WERI-Rb-1 (cell line): ENCODE data around the gene ICOS.

Source experiments
- DNase-seq: peaks from one replicate; pipeline ENCODE4 v3.0.0-alpha.2; 2020
- H3K27ac ChIP-seq: fragments of 250-450 bp; sonication (Bioruptor Pico); 2 replicates; pipeline ENCODE4 v1.5.1; 2020; ENCODE audit warnings: mild to moderate bottlenecking, moderate library complexity
- H3K27me3 ChIP-seq: fragments of 250-450 bp; sonication (Bioruptor Pico); 2 replicates; pipeline ENCODE4 v1.5.1; 2021; ENCODE audit warnings: mild to moderate bottlenecking, low read depth, moderate library complexity; ENCODE audit not compliant: insufficient read depth, severe bottlenecking
- H3K36me3 ChIP-seq: fragments of 250-450 bp; sonication (Bioruptor Pico); 2 replicates; pipeline ENCODE4 v1.5.1; 2020; ENCODE audit warnings: mild to moderate bottlenecking, moderate library complexity
- H3K4me3 ChIP-seq: 2 replicates; pipeline ENCODE4 v1.5.1; 2011; ENCODE audit warnings: low read depth, mild to moderate bottlenecking, control low read depth, low read length
- H3K9me3 ChIP-seq: fragments of 250-450 bp; sonication (Bioruptor Pico); 2 replicates; pipeline ENCODE4 v1.5.1; 2021; ENCODE audit warnings: mild to moderate bottlenecking, moderate library complexity; ENCODE audit not compliant: severe bottlenecking
- TF ChIP-seq, protein P1 (sequence below): IDR thresholded peaks from 2 replicates; pipeline ENCODE4 v1.5.1; 2011; ENCODE audit warnings: low read depth, mild to moderate bottlenecking, control low read depth, inconsistent platforms, low read length

Gene ICOS, protein sequence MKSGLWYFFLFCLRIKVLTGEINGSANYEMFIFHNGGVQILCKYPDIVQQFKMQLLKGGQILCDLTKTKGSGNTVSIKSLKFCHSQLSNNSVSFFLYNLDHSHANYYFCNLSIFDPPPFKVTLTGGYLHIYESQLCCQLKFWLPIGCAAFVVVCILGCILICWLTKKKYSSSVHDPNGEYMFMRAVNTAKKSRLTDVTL

DNA sequence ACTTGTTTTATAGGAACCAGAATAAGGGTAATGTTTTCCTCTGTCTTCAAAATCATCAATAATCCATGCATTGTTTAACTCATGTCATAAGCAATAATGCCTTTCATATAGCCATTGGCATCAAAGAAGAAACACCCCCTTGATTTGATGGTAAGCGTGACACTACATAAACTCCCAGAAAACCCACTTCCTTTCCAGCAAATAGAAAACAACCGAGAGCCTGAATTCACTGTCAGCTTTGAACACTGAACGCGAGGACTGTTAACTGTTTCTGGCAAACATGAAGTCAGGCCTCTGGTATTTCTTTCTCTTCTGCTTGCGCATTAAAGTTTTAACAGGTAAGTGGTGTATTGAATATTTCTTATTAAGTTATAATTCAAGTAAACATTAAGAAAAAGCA lies at the start of gene ICOS:
TSS of gene ICOS (plus strand) at position 229 of the 400 bp plus-strand sequence. CDS start at position 281, 52 bp downstream.
- no peak for DNase-seq
- Histone ChIP-seq H3K27me3 (no peaks in the 10 kb centered on the region), H3K4me3 (no peak within 1 kb of the TSS), H3K36me3 (no peaks in the 10 kb centered on the region), H3K27ac (no peak within 1 kb of the TSS), H3K9me3 (no peaks in the 10 kb centered on the region)
- TF ChIP-seq, protein P1, sequence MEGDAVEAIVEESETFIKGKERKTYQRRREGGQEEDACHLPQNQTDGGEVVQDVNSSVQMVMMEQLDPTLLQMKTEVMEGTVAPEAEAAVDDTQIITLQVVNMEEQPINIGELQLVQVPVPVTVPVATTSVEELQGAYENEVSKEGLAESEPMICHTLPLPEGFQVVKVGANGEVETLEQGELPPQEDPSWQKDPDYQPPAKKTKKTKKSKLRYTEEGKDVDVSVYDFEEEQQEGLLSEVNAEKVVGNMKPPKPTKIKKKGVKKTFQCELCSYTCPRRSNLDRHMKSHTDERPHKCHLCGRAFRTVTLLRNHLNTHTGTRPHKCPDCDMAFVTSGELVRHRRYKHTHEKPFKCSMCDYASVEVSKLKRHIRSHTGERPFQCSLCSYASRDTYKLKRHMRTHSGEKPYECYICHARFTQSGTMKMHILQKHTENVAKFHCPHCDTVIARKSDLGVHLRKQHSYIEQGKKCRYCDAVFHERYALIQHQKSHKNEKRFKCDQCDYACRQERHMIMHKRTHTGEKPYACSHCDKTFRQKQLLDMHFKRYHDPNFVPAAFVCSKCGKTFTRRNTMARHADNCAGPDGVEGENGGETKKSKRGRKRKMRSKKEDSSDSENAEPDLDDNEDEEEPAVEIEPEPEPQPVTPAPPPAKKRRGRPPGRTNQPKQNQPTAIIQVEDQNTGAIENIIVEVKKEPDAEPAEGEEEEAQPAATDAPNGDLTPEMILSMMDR = no peak

DNA sequence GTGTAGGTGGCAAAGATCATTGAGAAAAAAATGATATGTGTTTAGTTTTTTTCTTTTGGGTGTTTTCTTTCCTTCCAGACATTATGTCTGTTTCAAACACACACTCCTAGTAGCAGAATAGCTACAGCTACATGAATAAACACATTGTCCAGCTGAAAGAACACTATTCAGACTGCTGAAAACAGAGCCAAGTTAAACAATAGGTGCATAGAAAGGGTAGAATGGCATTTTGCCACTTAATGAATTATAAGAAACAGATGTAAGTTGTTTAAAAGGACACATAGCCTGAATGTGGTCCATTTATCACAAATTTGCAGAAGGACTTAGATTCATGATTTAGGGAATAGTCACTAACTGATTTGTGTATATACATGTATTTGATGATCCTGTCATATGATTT lies 48.9 kb upstream of the ICOS start:
- H3K27ac ChIP-seq = no peak overlapping the region
- H3K27me3 ChIP-seq = no peaks in the 10 kb centered on the region
- H3K9me3 ChIP-seq = no peaks in the 10 kb centered on the region
- TF ChIP-seq, protein P1 = no peak
- no peak for DNase-seq
- no peaks in the 10 kb centered on the region for H3K36me3 ChIP-seq
- H3K4me3 ChIP-seq = no peak overlapping the region

DNA sequence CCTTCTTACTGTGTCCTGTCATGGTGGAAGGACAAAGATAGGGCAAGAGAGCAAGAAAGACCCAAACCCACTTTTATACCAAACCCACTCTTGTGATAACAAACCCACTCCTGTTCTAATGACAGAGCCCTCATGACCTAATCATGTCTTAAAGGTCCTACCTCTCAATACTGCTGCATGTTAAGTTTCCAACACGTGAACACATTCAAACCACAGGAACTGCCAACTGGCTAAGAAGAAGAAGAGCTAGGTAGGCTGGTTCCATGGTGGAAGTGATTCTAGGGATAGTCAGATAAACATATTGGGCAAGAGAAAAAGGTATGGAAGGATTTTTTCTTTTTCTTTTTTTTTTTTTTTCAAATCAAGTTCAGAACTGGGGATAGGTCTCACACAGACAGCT lies 47.0 kb upstream of the ICOS start:
- Histone ChIP-seq H3K27ac (no peak overlapping the region), H3K36me3 (no peaks in the 10 kb centered on the region), H3K4me3 (no peak overlapping the region), H3K9me3 (no peaks in the 10 kb centered on the region), H3K27me3 (no peaks in the 10 kb centered on the region)
- TF ChIP-seq, protein P1 = no peak
- no peak for DNase-seq

DNA sequence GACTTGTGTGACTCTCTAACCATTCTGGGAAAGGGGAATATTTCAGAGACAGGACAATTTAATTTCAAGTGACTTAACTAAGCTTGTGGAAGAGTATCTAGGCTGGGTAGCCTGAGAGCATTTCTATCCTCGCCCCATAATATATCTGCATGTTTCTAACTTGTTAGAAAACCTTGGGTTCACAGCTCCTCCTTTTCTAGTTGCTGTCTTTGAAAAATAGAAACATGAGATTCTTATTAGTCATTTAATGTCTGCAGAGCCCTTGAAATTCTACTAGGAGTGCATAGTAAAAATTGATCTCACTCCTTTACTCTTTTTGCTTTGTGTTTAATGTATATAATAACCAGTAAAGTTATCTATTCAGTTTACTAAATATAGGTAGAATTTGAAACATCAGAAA lies 46.6 kb upstream of the ICOS start:
- Histone ChIP-seq H3K9me3 (no peaks in the 10 kb centered on the region), H3K4me3 (no peak overlapping the region), H3K27ac (no peak overlapping the region), H3K36me3 (no peaks in the 10 kb centered on the region), H3K27me3 (no peaks in the 10 kb centered on the region)
- TF ChIP-seq, protein P1 = no peak
- DNase-seq = no peak

- H3K27ac ChIP-seq = no peak overlapping the region
- H3K27me3 ChIP-seq = no peaks in the 10 kb centered on the region
- no peak for DNase-seq
- TF ChIP-seq, protein P1 = no peak
- no peaks in the 10 kb centered on the region for H3K36me3 ChIP-seq
- H3K4me3 ChIP-seq = no peak overlapping the region
- H3K9me3 ChIP-seq = no peaks in the 10 kb centered on the region
These were observed 45.8 kb upstream of the ICOS start for GRCh38 chr2:203890733-203891132.

GRCh38 chr2:203891474-203891873 lies 45.1 kb upstream of the ICOS start:
- H3K27ac ChIP-seq = no peak overlapping the region
- H3K27me3 ChIP-seq = no peaks in the 10 kb centered on the region
- TF ChIP-seq, protein P1 = no peak
- no peaks in the 10 kb centered on the region for H3K36me3 ChIP-seq
- no peak for DNase-seq
- H3K9me3 ChIP-seq = no peaks in the 10 kb centered on the region
- H3K4me3 ChIP-seq = no peak overlapping the region
